Measurements from ENCODE around the gene LYRM4.

The LYRM4 gene

GRCh38 chr6:5146398-5146797, 114.4 kb downstream of the LYRM4 start:
- Histone ChIP-seq H3K27ac (ENCODE audit: low read depth, low read length) (no peak overlapping the region), H4K20me1 (ENCODE audit: low read depth, low read length) (no peaks in the 10 kb centered on the region; the same call in 1 of the 2 replicates), H3K79me2 (ENCODE audit: insufficient read depth, low read length) (no peaks in the 10 kb centered on the region), H2AFZ (ENCODE audit: low read depth, low read length, severe bottlenecking) (no peak overlapping the region), H3K4me3 (ENCODE audit: insufficient read depth, low read length, poor library complexity, severe bottlenecking) (no peak overlapping the region), H3K27me3 (ENCODE audit: low read length) (no peaks in the 10 kb centered on the region), H3K4me2 (ENCODE audit: low read depth, low read length, poor library complexity, severe bottlenecking) (no peak overlapping the region), H3K9me2 (replicated peaks; ENCODE audit: insufficient read depth, low read length) (no peaks in the 10 kb centered on the region), H3K9me3 (ENCODE audit: insufficient read depth, low read length) (no peaks in the 10 kb centered on the region), H3F3A (ENCODE audit: insufficient read depth) (no peaks in the 10 kb centered on the region), H3K36me3 (ENCODE audit: low read length) (no peaks in the 10 kb centered on the region), H3K9ac (ENCODE audit: low read length) (no peak overlapping the region)
- TF ChIP-seq EZH2phosphoT487 (conservative IDR thresholded peaks at IDR 0.05; ENCODE audit: low read length) (no peak), CTCF (IDR thresholded peaks at IDR 0.05; ENCODE audit: insufficient read depth, low read length, poor library complexity, severe bottlenecking) (no peak)

- TF ChIP-seq CTCF (IDR thresholded peaks at IDR 0.05; ENCODE audit: insufficient read depth, low read length, poor library complexity, severe bottlenecking), result peak; percentile 91
- TF ChIP-seq EZH2phosphoT487 (conservative IDR thresholded peaks at IDR 0.05; ENCODE audit: low read length), result no peak
- H3K27me3 ChIP-seq (ENCODE audit: low read length), result no peaks in the 10 kb centered on the region
- no peak overlapping the region for H3K27ac ChIP-seq (ENCODE audit: low read depth, low read length)
- no peaks in the 10 kb centered on the region for H3F3A ChIP-seq (ENCODE audit: insufficient read depth)
- no peak overlapping the region for H3K4me3 ChIP-seq (ENCODE audit: insufficient read depth, low read length, poor library complexity, severe bottlenecking)
- H3K79me2 ChIP-seq (ENCODE audit: insufficient read depth, low read length), result no peaks in the 10 kb centered on the region
- H3K9me2 ChIP-seq (replicated peaks; ENCODE audit: insufficient read depth, low read length), result no peaks in the 10 kb centered on the region
- no peaks in the 10 kb centered on the region for H3K36me3 ChIP-seq (ENCODE audit: low read length)
- no peaks in the 10 kb centered on the region; the same call in 1 of the 2 replicates for H4K20me1 ChIP-seq (ENCODE audit: low read depth, low read length)
- H3K9ac ChIP-seq (ENCODE audit: low read length), result no peak overlapping the region
- H2AFZ ChIP-seq (ENCODE audit: low read depth, low read length, severe bottlenecking), result no peak overlapping the region
- no peak overlapping the region for H3K4me2 ChIP-seq (ENCODE audit: low read depth, low read length, poor library complexity, severe bottlenecking)
- no peaks in the 10 kb centered on the region for H3K9me3 ChIP-seq (ENCODE audit: insufficient read depth, low read length)
These were observed 117.0 kb downstream of the LYRM4 start for GRCh38 chr6:5143634-5144311.

- H3K79me2 ChIP-seq (ENCODE audit: insufficient read depth, low read length), result no peaks in the 10 kb centered on the region
- no peak overlapping the region for H3K27ac ChIP-seq (ENCODE audit: low read depth, low read length)
- no peaks in the 10 kb centered on the region for H3K9me3 ChIP-seq (ENCODE audit: insufficient read depth, low read length)
- no peak overlapping the region for H3K4me3 ChIP-seq (ENCODE audit: insufficient read depth, low read length, poor library complexity, severe bottlenecking)
- no peaks in the 10 kb centered on the region for H3K9me2 ChIP-seq (replicated peaks; ENCODE audit: insufficient read depth, low read length)
- H3K4me2 ChIP-seq (ENCODE audit: low read depth, low read length, poor library complexity, severe bottlenecking), result no peak overlapping the region
- H3K9ac ChIP-seq (ENCODE audit: low read length), result no peak overlapping the region
- H4K20me1 ChIP-seq (ENCODE audit: low read depth, low read length), result no peaks in the 10 kb centered on the region; the same call in 1 of the 2 replicates
- H3K27me3 ChIP-seq (ENCODE audit: low read length), result no peaks in the 10 kb centered on the region
- H3F3A ChIP-seq (ENCODE audit: insufficient read depth), result no peaks in the 10 kb centered on the region
- H3K36me3 ChIP-seq (ENCODE audit: low read length), result no peaks in the 10 kb centered on the region
- no peak overlapping the region for H2AFZ ChIP-seq (ENCODE audit: low read depth, low read length, severe bottlenecking)
- TF ChIP-seq EZH2phosphoT487 (conservative IDR thresholded peaks at IDR 0.05; ENCODE audit: low read length) (no peak), CTCF (IDR thresholded peaks at IDR 0.05; ENCODE audit: insufficient read depth, low read length, poor library complexity, severe bottlenecking) (no peak)
These were observed 117.8 kb downstream of the LYRM4 start for GRCh38 chr6:5142915-5143314.

Data from SU-DHL-6 (cell line).